ENCODE results near the gene RIOX2.

The RIOX2 gene

GRCh38 chr3:98005438-98005837, 33.2 kb upstream of the RIOX2 start:
- no peaks in the 10 kb centered on the region for H3K9me3 ChIP-seq (ENCODE audit: severe bottlenecking)
- no peak for ATAC-seq (ENCODE audit: low read depth)
- TF ChIP-seq CTCF (IDR thresholded peaks at IDR 0.05; ENCODE audit: poor library complexity, severe bottlenecking): no peak
- H3K27ac ChIP-seq (ENCODE audit: poor library complexity, severe bottlenecking): no peak overlapping the region
- no peaks in the 10 kb centered on the region for H3K27me3 ChIP-seq (ENCODE audit: insufficient read depth, poor library complexity, severe bottlenecking)
- H3K4me1 ChIP-seq (ENCODE audit: insufficient read depth, poor library complexity, severe bottlenecking): no peaks in the 10 kb centered on the region
- no peak for DNase-seq (ENCODE audit: low spot score)
- H3K36me3 ChIP-seq (ENCODE audit: low read depth): no peaks in the 10 kb centered on the region
- no peak overlapping the region for H3K4me3 ChIP-seq (ENCODE audit: severe bottlenecking)

- Histone ChIP-seq H3K4me3 (ENCODE audit: severe bottlenecking) (no peak overlapping the region), H3K27ac (ENCODE audit: poor library complexity, severe bottlenecking) (no peak overlapping the region), H3K4me1 (ENCODE audit: insufficient read depth, poor library complexity, severe bottlenecking) (no peaks in the 10 kb centered on the region), H3K9me3 (ENCODE audit: severe bottlenecking) (no peaks in the 10 kb centered on the region), H3K27me3 (ENCODE audit: insufficient read depth, poor library complexity, severe bottlenecking) (no peaks in the 10 kb centered on the region), H3K36me3 (ENCODE audit: low read depth) (no peaks in the 10 kb centered on the region)
- TF ChIP-seq CTCF (IDR thresholded peaks at IDR 0.05; ENCODE audit: poor library complexity, severe bottlenecking): no peak
- DNase-seq (ENCODE audit: low spot score) (no peak), ATAC-seq (ENCODE audit: low read depth) (no peak)
Measured at GRCh38 chr3:98004721-98005120, 32.5 kb upstream of the RIOX2 start.

- TF ChIP-seq CTCF (IDR thresholded peaks at IDR 0.05; ENCODE audit: poor library complexity, severe bottlenecking): no peak
- Histone ChIP-seq H3K4me1 (ENCODE audit: insufficient read depth, poor library complexity, severe bottlenecking) (no peaks in the 10 kb centered on the region), H3K27me3 (ENCODE audit: insufficient read depth, poor library complexity, severe bottlenecking) (no peaks in the 10 kb centered on the region), H3K9me3 (ENCODE audit: severe bottlenecking) (no peaks in the 10 kb centered on the region), H3K36me3 (ENCODE audit: low read depth) (no peaks in the 10 kb centered on the region), H3K27ac (ENCODE audit: poor library complexity, severe bottlenecking) (no peak overlapping the region), H3K4me3 (ENCODE audit: severe bottlenecking) (no peak overlapping the region)
- ATAC-seq (ENCODE audit: low read depth) (no peak), DNase-seq (ENCODE audit: low spot score) (no peak)
Measured at GRCh38 chr3:98003306-98003969, 31.2 kb upstream of the RIOX2 start.

- no peaks in the 10 kb centered on the region for H3K4me1 ChIP-seq (ENCODE audit: insufficient read depth, poor library complexity, severe bottlenecking)
- no peak for TF ChIP-seq CTCF (IDR thresholded peaks at IDR 0.05; ENCODE audit: poor library complexity, severe bottlenecking)
- H3K4me3 ChIP-seq (ENCODE audit: severe bottlenecking): no peak overlapping the region
- ATAC-seq (ENCODE audit: low read depth) (no peak), DNase-seq (ENCODE audit: low spot score) (no peak)
- no peaks in the 10 kb centered on the region for H3K36me3 ChIP-seq (ENCODE audit: low read depth)
- H3K9me3 ChIP-seq (ENCODE audit: severe bottlenecking): no peaks in the 10 kb centered on the region
- H3K27ac ChIP-seq (ENCODE audit: poor library complexity, severe bottlenecking): no peak overlapping the region
- no peaks in the 10 kb centered on the region for H3K27me3 ChIP-seq (ENCODE audit: insufficient read depth, poor library complexity, severe bottlenecking)
Measured at GRCh38 chr3:98002717-98003116, 30.5 kb upstream of the RIOX2 start.

- H3K27ac ChIP-seq (ENCODE audit: poor library complexity, severe bottlenecking): no peak overlapping the region
- no peak for TF ChIP-seq CTCF (IDR thresholded peaks at IDR 0.05; ENCODE audit: poor library complexity, severe bottlenecking)
- no peaks in the 10 kb centered on the region for H3K9me3 ChIP-seq (ENCODE audit: severe bottlenecking)
- H3K4me3 ChIP-seq (ENCODE audit: severe bottlenecking): no peak overlapping the region
- no peaks in the 10 kb centered on the region for H3K4me1 ChIP-seq (ENCODE audit: insufficient read depth, poor library complexity, severe bottlenecking)
- no peaks in the 10 kb centered on the region for H3K27me3 ChIP-seq (ENCODE audit: insufficient read depth, poor library complexity, severe bottlenecking)
- no peak for DNase-seq (ENCODE audit: low spot score)
- no peaks in the 10 kb centered on the region for H3K36me3 ChIP-seq (ENCODE audit: low read depth)
- ATAC-seq (ENCODE audit: low read depth): no peak
Measured at GRCh38 chr3:97999994-98000393, 27.8 kb upstream of the RIOX2 start.
